ENCODE results near the gene RRP8. TPM values are rescaled to one million over a fixed set of nuclear protein-coding genes. Genes with fewer than 3 reads are reported as not detected.

Gene RRP8
- total RNA-seq, 1 donor from 2014 or later = 21.7 TPM

GRCh38 chr11:6548121-6548520 lies 55.3 kb downstream of the RRP8 start:
- Mint-ChIP-seq H3K4me1 (ENCODE audit: low read depth) (peaks cover 2% of the 10 kb centered on the region), H3K27ac (no peak overlapping the region), H3K9me3 (ENCODE audit: low read depth) (no peaks in the 10 kb centered on the region), H3K27me3 (no peaks in the 10 kb centered on the region), H3K36me3 (ENCODE audit: insufficient read depth) (no peaks in the 10 kb centered on the region), H3K4me3 (ENCODE audit: low read depth) (no peak overlapping the region)
- no peak for DNase-seq (ENCODE audit: low spot score, unreplicated experiment)
- TF ChIP-seq CTCF (IDR thresholded peaks at IDR 0.05; ENCODE audit: unreplicated experiment) = no peak

GRCh38 chr11:6547177-6547576 lies 56.2 kb downstream of the RRP8 start:
- Mint-ChIP-seq H3K27me3 (no peaks in the 10 kb centered on the region), H3K4me1 (ENCODE audit: low read depth) (peaks cover 2% of the 10 kb centered on the region), H3K27ac (no peak overlapping the region), H3K4me3 (ENCODE audit: low read depth) (no peak overlapping the region), H3K9me3 (ENCODE audit: low read depth) (no peaks in the 10 kb centered on the region), H3K36me3 (ENCODE audit: insufficient read depth) (no peaks in the 10 kb centered on the region)
- no peak for DNase-seq (ENCODE audit: low spot score, unreplicated experiment)
- TF ChIP-seq CTCF (IDR thresholded peaks at IDR 0.05; ENCODE audit: unreplicated experiment) = no peak

- H3K36me3 Mint-ChIP-seq (ENCODE audit: insufficient read depth) = no peaks in the 10 kb centered on the region
- H3K9me3 Mint-ChIP-seq (ENCODE audit: low read depth) = no peaks in the 10 kb centered on the region
- H3K4me3 Mint-ChIP-seq (ENCODE audit: low read depth) = no peak overlapping the region
- H3K27ac Mint-ChIP-seq = no peak overlapping the region
- H3K4me1 Mint-ChIP-seq (ENCODE audit: low read depth) = peaks cover 2% of the 10 kb centered on the region
- no peak for TF ChIP-seq CTCF (IDR thresholded peaks at IDR 0.05; ENCODE audit: unreplicated experiment)
- no peak for DNase-seq (ENCODE audit: low spot score, unreplicated experiment)
- no peaks in the 10 kb centered on the region for H3K27me3 Mint-ChIP-seq
Observed at GRCh38 chr11:6546735-6547134, 56.7 kb downstream of the RRP8 start.

- H3K9me3 Mint-ChIP-seq (ENCODE audit: low read depth) = no peaks in the 10 kb centered on the region
- no peak overlapping the region for H3K4me3 Mint-ChIP-seq (ENCODE audit: low read depth)
- H3K27me3 Mint-ChIP-seq = no peaks in the 10 kb centered on the region
- no peaks in the 10 kb centered on the region for H3K36me3 Mint-ChIP-seq (ENCODE audit: insufficient read depth)
- no peak overlapping the region for H3K27ac Mint-ChIP-seq
- DNase-seq (ENCODE audit: low spot score, unreplicated experiment) = no peak
- TF ChIP-seq CTCF (IDR thresholded peaks at IDR 0.05; ENCODE audit: unreplicated experiment) = no peak
- H3K4me1 Mint-ChIP-seq (ENCODE audit: low read depth) = no peaks in the 10 kb centered on the region
Observed at GRCh38 chr11:6545917-6546605, 57.4 kb downstream of the RRP8 start.

Other genes starting within 250 kb of the RRP8 start
- gene SMPD1, start 213.1 kb downstream of the RRP8 start, total RNA-seq = 25.5 and 27.8 TPM in 2 replicates
- 64.2 and 71.4 TPM in 2 replicates for gene APBB1, start 184.5 kb downstream of the RRP8 start, total RNA-seq
- gene HPX, start 162.6 kb downstream of the RRP8 start, total RNA-seq = 2.5 and 6.1 TPM in 2 replicates
- gene TRIM3, start 129.7 kb downstream of the RRP8 start, total RNA-seq = 18.5 and 22.6 TPM in 2 replicates
- gene ARFIP2, start 122.3 kb downstream of the RRP8 start, total RNA-seq = 77.0 and 78.1 TPM in 2 replicates
- 34.2 and 37.5 TPM in 2 replicates for gene TIMM10B, start 122.1 kb downstream of the RRP8 start, total RNA-seq
- gene DNHD1, start 106.3 kb downstream of the RRP8 start, total RNA-seq = 7.0 and 7.7 TPM in 2 replicates
- gene ILK, start 158 bp upstream of the RRP8 start, total RNA-seq = 127 and 133 TPM in 2 replicates
- gene TAF10, start 8.6 kb upstream of the RRP8 start, total RNA-seq = 148 and 160 TPM in 2 replicates
- 54.4 and 59.9 TPM in 2 replicates for gene TPP1, start 15.8 kb upstream of the RRP8 start, total RNA-seq
- 54.7 and 61.4 TPM in 2 replicates for gene DCHS1, start 52.2 kb upstream of the RRP8 start, total RNA-seq
- gene MRPL17, start 79.7 kb upstream of the RRP8 start, total RNA-seq = 36.5 and 41.3 TPM in 2 replicates
- gene OR2AG2, start 168.4 kb upstream of the RRP8 start, total RNA-seq = 0.48 and 1.0 TPM in 2 replicates
- not detected in 2 replicates for gene OR2AG1, start 179.4 kb upstream of the RRP8 start, total RNA-seq
- 0.13 and 0.24 TPM in 2 replicates for gene OR6A2, start 196.1 kb upstream of the RRP8 start, total RNA-seq
- not detected in 2 replicates for gene OR10A5, start 242.1 kb upstream of the RRP8 start, total RNA-seq